GM18858 (cell line): ENCODE measurements around the gene ANXA11.

ENCODE experiments used
- ATAC-seq: cut with Tn5 transposase; IDR thresholded peaks from one replicate; pipeline ENCODE4 v1.9.1; 2021; ENCODE audit not compliant: unreplicated experiment

ANXA11 gene

GRCh38 chr10:80108576-80109239 is 96.6 kb downstream of the ANXA11 start:
- ATAC-seq, result no peak

DNA sequence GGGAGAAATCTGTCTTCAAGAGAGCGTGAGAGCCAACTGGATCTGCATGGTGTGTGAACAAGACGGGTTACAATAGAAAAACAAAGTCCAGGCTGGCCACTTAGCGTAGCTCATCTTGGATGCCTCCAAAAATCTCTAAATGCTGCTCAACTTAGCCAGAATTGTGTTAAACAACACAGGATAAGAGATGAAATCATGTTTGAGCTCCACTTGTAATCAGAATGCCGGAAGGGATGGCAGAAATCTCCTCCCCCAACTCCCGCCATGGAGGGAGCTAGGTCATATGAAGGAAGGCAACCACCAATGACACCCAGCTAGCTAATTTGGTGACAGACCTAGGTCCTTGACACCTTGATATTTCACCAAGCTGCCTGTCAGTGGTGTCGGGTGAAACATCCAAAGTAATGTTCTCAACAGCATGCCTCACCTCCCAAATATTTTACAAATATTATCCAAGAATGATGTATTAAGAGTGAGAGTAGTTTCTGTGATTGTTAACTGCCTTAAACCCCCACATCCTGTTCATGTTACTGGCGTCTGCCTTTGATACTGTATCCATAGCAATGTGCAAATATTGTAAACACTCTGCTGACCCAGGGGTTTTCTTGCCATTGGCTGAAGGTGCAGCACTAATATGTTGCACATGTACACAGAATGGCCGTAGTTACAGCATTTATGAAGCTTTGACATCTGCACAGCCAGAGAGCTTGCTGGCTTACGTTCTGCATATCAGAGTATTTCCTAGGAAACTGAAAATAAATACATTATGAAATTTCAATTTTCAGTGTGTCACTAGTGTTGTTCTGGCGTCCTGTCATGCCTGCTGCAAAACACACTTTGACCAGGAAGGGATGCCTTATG is 101.0 kb downstream of the ANXA11 start:
- ATAC-seq, result peak; percentile 84
